ENCODE results near the gene LHFPL6. TPM values are rescaled to one million over a fixed set of nuclear protein-coding genes. Genes with fewer than 3 reads are reported as not detected.
A peak's percentile ranks its signal among the peaks of the same experiment; 100 is the strongest.

LHFPL6 gene
- total RNA-seq: 10 to 100 TPM in 1 of 4 donors, 1 to 10 TPM in 3; 1.8 to 14.2 (median 9.0) TPM

GRCh38 chr13:39602614-39603366, at the start of gene LHFPL6:
Gene LHFPL6 (minus strand): TSS chr13:39603193.
- Histone ChIP-seq H3K27ac (peak within 1 kb of the TSS; percentile 51 to 86 (median 80)), H3K36me3 (no peaks in the 10 kb centered on the region), H3K4me3 (peak within 1 kb of the TSS; percentile 50 to 83 (median 67)), H3K27me3 (no peaks in the 10 kb centered on the region), H3K4me1 (peaks cover 0 to 9% (median 2%) of the 10 kb centered on the region in 4 donors), H3K9me3 (no peaks in the 10 kb centered on the region)
- DNase-seq: peak; percentile 34 to 77 (median 74)
- TF ChIP-seq POLR2A (IDR thresholded peaks at IDR 0.05) (no peak), CTCF (IDR thresholded peaks at IDR 0.05) (peak in 1 of 6 experiments; percentile 12)

GRCh38 chr13:39646122-39646521, 43.1 kb upstream of the LHFPL6 start:
- no peak for DNase-seq
- no peak overlapping the region for H3K4me3 ChIP-seq
- TF ChIP-seq POLR2A (IDR thresholded peaks at IDR 0.05) (no peak), CTCF (IDR thresholded peaks at IDR 0.05) (no peak)
- H3K9me3 ChIP-seq: no peaks in the 10 kb centered on the region
- H3K4me1 ChIP-seq: no peaks in the 10 kb centered on the region
- no peaks in the 10 kb centered on the region for H3K36me3 ChIP-seq
- no peaks in the 10 kb centered on the region for H3K27me3 ChIP-seq
- no peak overlapping the region for H3K27ac ChIP-seq

GRCh38 chr13:39641645-39642044, 38.7 kb upstream of the LHFPL6 start:
- no peak for TF ChIP-seq POLR2A (IDR thresholded peaks at IDR 0.05)
- no peak for TF ChIP-seq CTCF (IDR thresholded peaks at IDR 0.05)
- no peak for DNase-seq
- Histone ChIP-seq H3K36me3 (no peaks in the 10 kb centered on the region), H3K4me1 (no peaks in the 10 kb centered on the region), H3K9me3 (no peaks in the 10 kb centered on the region), H3K4me3 (no peak overlapping the region), H3K27ac (no peak overlapping the region), H3K27me3 (no peaks in the 10 kb centered on the region)

- TF ChIP-seq CTCF (IDR thresholded peaks at IDR 0.05) (no peak), POLR2A (IDR thresholded peaks at IDR 0.05) (no peak)
- no peaks in the 10 kb centered on the region for H3K9me3 ChIP-seq
- no peaks in the 10 kb centered on the region for H3K36me3 ChIP-seq
- no peak for DNase-seq
- H3K4me3 ChIP-seq: no peak overlapping the region
- H3K27me3 ChIP-seq: no peaks in the 10 kb centered on the region
- H3K4me1 ChIP-seq: no peaks in the 10 kb centered on the region
- H3K27ac ChIP-seq: no peak overlapping the region
Measured at GRCh38 chr13:39637890-39638289, 34.9 kb upstream of the LHFPL6 start.

- Histone ChIP-seq H3K27me3 (no peaks in the 10 kb centered on the region), H3K4me1 (no peaks in the 10 kb centered on the region), H3K36me3 (no peaks in the 10 kb centered on the region), H3K4me3 (no peak overlapping the region), H3K9me3 (peaks cover 0 to 3% (median 0%) of the 10 kb centered on the region in 4 donors), H3K27ac (no peak overlapping the region)
- no peak for TF ChIP-seq CTCF (IDR thresholded peaks at IDR 0.05)
- no peak for TF ChIP-seq POLR2A (IDR thresholded peaks at IDR 0.05)
- no peak for DNase-seq
Measured at GRCh38 chr13:39635564-39635963, 32.6 kb upstream of the LHFPL6 start.

All from Peyer's patch (tissue), 4 donors.